Lung microvascular endothelial cell (primary cell): ENCODE results near the gene ZNF526. TPM values are rescaled to one million over a fixed set of nuclear protein-coding genes. Genes with fewer than 3 reads are reported as not detected.

ENCODE experiments used
- DNase-seq, 2 donors: peaks; one replicate each; pipeline versions ENCODE4 v3.0.0 to v3.0.0-alpha.2; 2010; ENCODE audit warnings: low read depth in 2 of 2
- total RNA-seq: library from RNA; depleted of rRNA; stranded (reverse); fragments of >200 nt; gene quantifications from 2 replicates; pipeline ENCODE4 v1.2.1, GENCODE V29; 2014

ZNF526 gene
- total RNA-seq, 1 donor from 2014 or later, result 6.5 TPM

DNA sequence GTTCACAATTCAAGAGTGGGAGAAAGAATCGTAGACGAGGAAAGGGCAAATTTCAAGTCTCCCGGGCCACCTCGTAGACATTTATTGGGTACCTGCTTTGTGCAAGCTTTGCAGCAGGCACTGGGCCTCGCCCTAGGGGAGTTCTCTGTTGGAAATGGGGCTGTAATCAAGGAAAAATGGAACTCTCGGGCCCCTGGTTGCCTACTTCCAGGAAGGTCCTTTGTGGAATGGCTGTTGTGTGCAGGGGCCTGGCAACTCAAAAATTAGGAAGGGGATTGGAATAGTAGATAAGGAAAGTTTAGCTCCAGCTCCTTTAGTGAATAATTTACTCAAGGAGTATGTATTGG, 612 bp downstream of the ZNF526 start:
- DNase-seq, result no peak

DNA sequence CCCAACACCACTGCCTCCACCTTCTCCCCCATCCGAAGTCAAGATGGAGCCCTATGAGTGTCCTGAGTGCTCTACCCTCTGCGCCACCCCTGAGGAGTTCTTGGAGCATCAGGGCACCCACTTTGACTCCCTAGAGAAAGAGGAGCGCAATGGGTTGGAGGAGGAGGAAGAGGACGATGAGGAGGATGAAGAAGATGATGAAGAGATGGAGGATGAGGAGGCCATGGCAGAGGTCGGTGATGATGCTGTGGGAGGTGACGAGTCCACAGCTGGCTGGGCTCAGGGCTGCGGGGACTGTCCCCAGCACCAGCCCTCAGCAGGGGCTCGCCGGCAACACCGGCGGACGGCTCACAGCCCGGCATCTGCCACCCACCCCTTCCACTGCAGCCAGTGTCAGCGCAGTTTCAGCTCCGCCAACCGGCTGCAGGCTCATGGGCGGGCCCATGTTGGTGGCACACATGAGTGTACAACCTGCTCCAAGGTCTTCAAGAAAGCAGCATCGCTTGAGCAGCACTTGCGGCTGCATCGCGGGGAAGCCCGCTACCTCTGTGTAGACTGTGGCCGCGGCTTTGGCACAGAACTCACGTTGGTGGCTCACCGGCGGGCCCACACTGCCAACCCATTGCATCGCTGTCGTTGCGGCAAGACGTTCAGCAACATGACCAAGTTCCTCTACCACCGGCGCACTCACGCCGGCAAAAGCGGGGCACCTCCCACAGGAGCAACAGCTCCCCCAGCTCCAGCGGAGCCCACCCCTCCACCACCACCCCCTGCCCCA, 5.0 kb downstream of the ZNF526 start:
- no peak for DNase-seq

DNA sequence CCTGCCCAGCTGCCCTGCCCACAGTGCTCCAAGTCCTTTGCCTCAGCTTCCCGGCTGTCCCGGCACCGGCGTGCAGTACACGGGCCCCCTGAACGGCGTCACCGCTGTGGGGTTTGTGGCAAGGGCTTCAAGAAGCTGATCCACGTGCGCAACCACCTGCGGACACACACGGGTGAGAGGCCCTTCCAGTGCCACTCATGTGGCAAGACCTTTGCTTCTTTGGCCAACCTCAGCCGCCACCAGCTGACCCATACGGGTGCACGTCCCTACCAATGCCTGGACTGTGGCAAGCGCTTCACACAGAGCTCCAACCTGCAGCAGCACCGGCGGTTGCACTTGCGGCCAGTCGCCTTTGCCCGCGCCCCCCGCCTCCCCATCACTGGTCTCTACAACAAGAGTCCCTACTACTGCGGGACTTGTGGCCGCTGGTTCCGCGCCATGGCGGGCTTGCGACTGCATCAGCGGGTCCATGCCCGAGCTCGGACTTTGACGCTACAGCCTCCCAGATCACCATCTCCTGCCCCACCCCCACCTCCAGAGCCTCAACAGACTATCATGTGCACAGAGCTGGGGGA, 5.7 kb downstream of the ZNF526 start:
- DNase-seq, result no peak

DNA sequence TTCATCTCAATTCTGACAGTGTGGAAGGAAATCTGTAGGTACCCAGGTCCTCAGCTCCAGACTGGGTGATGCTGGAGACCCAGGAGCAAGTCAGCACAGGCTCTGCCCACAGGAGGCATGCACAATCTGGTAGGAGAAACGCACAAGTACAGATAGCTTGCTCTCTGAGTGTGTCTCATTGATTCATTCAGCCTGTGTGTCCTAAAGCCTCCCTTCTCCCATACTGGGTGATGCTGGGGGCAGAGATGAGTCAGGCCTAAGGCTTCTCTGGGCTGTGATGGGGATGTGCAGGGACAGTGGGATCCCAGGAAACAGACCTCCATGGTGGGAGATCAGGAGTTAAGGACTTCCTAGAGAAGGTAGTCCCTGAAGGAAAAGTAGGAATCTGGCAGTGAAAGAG, 6.8 kb downstream of the ZNF526 start:
- DNase-seq, result no peak

DNA sequence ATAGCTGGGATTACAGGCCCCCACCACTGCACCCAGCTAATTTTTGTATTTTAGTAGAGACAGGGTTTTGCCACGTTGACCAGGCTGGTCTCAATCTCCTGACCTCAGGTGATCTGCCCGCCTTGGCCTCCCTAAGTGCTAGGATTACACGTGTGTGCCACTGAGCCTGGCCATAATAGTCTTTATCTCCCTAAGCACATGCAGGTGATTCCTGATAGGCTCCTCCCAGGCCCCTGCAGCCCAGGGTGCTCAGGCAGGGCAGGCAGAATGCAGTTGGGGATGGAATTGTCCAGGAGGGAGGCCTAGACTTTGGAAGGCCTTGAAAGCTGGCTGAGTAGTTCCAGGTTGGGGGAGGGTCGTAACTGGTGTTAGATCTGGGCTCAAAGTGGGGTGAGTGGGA, 8.5 kb downstream of the ZNF526 start:
- no peak for DNase-seq

DNA sequence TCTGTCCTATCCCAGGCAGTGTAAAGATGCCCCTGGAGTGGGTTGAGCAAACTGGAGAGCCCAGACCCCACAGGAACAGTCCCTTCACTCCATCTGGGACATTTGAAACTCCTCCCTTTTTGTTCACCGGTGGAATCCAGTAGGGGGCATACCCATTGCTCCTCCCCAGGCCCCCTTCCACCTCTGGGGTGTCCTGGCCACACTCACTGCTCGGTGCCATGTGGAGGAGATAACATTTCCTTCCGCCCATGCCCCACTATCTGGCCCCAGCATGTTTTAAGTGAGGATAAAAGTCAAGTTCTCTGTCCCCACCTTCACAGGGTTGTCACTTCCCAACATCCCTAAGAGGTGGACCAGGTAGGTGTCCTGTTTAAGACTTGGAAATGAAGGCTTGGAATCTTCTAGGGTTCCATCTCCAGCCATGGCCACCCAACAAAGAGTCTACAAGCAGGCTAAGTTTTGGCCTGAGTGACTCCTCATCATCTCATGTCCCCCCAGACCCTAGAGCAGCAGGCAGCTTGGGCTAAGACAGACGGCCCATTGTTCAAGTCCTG, 9.3 kb downstream of the ZNF526 start:
- DNase-seq, result no peak

DNA sequence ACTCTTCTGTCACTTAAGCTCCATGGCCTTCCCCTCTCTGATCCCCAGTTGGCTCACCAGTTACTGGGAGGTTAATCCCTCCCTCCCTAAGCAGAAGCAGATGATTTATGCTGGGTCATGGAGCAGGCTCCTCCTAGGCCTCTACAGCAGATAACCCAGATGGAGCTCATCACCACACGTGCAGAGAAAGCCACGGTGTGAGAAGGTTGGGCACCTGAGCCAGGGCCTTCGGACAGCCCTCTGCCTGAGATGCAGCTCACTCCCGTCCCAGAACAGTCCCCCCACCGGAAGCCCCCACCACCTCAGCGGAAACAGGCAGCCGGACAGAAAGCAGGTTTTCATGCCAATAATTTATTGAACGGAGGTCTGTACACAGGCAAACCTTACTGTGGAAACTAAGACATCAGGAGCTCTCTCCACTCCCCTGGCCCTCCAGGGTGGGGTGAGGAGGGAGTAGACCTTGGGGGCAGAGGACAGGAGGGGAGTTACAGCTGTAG, 9.8 kb downstream of the ZNF526 start:
- DNase-seq, result peak in 1 of 2 donors; percentile 65

DNA sequence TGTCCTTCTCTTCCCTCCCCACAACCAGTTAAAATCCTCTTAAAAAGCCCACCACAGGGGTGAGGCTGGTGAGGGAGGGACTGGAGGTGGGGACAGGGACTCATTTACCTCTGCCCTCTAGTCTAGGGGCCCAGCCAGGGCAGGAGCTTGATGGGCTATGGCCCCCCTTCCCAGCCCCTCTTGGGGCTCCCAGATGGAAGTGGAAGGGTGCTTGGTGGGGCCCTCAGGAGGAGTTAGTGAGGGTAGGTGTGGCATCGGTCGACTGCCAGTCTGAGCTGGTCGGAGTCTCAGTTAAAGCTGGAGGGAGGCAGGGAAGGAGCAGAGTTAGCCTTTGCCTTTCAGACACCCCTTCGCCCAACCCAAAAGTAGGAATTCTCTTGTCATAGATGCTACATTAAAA, 10.5 kb downstream of the ZNF526 start:
- DNase-seq, result no peak

DNA sequence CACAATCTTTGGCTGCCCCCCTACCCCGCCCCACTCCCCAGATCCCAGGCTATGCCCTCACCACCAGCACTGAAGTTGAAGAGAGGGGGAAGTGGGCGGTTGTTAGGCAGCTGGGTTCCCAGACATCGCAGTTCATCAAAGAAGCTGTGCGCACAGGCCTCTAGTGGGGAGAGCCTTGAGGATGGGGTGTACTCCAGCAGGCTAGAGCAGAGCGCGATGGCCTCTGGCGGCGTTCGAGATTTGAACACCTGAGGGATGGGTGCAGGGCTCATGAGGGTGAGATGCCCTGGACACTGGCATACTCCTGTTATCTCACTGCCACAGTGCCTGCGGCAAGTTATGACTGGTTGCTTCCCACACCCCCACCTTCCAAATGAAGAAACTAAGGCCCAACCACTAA, 12.3 kb downstream of the ZNF526 start:
- no peak for DNase-seq

DNA sequence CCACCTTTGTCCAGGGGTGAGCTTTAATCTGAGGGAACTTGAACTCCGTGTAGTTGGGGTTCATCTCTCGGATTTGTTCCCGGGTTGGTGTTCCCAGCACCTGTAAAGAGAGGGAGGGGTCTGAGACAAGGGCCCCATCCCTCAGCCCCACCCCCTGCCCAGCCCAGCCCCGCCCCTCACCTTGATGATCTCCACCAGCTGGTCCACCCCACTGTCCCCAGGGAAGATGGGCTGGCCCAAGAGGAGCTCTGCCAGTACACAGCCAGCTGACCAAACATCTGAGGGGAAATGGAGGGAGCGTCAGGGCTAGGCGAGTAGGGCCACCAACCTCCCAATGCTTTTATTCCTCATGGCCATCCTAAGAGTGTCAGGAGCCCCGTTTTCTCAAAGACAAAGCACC, 13.0 kb downstream of the ZNF526 start:
- no peak for DNase-seq

DNA sequence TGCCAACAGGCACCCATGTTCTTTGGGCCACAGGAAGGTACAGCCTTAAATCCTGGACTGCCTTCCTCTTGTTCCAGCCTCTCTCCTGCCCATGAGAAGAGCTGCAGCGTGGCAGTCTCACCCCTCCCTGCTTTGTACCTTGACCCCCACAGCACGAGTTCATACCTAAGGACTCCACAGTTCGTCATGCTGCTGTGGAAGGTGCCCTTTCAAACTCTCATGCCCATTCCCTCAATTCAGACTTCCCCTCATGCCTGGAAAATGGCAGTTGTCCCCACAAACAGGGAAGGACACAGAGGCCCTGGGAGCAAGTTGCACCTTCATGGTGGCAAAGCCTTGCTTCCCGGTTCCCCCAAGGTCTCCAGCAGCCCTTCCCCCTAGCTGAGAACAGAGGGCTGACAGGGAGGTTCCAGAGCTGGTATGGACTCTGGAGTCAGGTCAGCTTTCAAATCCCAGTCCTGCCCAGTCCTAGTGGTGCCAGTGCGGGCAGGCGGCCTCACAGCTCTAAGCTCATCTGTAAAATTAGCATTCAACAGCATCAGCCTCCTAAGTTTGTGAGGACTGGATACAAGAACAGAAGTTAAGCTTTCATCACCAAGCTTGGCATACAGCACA, 13.7 kb downstream of the ZNF526 start:
- no peak for DNase-seq

DNA sequence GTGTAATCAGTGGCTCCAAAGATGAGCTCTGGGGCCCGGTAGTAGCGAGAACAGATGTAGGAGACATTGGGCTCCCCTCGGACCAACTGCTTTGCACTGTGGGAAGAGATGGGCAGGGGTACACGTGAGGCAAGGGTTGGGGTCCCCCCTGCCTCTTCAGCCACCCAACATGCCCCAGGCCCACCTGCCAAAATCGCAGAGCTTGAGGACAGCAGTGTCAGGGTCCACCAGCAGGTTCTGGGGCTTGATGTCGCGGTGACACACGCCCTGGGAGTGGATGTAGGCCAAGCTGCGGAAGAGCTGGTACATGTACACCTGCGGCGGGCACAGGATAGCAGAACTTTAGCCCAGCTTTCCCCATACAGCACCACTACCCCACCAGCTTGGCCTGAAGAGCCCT, 14.3 kb downstream of the ZNF526 start:
- no peak for DNase-seq

DNA sequence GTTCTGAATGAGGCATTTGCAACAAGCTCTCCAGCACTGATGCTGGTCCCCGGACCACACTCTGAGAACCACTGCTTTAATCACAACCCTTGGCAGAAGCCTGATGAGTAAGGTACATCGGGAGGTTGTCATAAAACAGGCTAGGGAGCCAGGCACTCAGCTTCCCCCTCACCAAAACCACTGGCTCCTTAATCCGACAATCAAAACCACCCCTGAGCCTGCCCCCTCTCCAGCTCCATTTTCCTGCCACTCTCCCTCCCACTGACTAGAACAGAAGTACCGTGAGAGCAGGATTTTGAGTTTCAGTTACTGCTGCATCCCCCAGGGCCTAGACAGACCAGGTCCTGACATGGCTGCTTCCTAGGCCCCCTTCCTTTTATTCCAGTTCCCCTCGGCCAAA, 15.1 kb downstream of the ZNF526 start:
- DNase-seq, result no peak

DNA sequence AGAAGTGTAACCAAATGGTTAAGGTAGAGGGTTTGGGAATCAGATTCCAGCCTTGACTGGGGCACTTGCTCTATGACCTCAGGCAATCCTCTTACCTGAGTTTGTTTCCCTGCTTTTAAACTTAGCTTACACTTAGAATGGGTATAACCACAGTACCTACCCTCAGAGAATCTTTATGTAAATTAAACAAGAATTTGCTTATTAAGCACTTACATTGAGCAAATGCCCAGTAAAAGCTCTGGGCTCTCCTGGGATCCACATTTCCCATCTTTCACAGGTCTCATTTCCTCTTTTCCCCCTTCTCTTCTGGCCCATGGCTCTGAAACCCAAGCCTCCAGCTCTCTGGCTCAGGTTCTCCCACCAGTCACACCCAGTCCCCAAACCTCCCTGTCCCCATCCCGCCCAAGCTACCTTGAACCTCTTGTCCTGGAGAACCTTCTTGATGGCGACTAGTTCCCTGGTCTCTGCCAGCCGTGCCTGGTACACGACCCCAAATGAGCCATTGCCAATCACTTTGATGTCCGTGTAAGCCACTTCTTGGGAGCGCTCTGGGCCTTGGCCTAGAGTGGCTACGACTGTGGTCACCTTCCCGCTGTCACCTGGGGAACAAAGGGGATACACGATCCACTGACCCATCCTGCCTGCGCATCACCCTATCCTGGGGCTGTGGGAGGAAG, 19.6 kb downstream of the ZNF526 start:
- DNase-seq, result no peak

DNA sequence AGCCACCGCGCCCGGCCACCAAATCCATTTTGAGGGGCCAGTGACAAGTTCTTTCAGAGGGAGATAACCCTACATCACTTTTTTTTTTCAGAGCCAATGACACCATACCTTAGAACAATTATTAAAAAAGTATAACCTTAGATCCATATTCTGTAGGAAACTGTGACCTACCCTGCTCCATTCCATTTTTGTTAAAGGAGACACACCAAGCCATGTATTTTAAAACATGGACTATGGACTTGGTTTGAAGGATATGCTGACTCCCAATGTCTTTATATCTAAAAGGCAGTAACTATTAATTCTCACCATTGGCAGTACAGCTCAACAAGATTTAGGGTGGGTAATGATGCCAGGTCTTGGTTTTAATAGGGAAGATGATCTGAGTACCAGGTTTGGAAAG, 21.2 kb downstream of the ZNF526 start:
- no peak for DNase-seq

DNA sequence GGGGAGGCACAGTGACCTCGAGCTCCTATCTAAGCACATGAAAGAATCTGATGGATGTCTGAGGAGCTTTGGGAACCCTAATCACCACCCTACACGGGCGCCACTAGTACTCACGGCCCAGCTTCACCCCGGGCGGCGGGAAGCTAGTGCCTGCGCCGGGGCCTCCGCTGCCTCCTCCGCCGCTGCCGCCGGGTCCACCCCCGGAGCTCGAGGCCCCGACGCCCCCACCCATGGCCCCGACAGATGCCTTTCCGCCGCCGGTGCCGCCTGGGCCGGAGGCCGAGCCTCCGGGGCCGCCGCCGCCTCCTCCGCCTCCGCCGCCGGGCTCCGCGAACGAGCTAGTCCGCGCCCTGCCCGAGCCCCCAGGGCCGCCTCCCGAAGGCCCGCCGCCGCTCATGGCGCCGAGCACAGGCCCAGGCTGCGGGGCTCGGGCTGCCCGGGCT, 22.0 kb downstream of the ZNF526 start:
- peak; percentile 23 to 28 for DNase-seq

DNA sequence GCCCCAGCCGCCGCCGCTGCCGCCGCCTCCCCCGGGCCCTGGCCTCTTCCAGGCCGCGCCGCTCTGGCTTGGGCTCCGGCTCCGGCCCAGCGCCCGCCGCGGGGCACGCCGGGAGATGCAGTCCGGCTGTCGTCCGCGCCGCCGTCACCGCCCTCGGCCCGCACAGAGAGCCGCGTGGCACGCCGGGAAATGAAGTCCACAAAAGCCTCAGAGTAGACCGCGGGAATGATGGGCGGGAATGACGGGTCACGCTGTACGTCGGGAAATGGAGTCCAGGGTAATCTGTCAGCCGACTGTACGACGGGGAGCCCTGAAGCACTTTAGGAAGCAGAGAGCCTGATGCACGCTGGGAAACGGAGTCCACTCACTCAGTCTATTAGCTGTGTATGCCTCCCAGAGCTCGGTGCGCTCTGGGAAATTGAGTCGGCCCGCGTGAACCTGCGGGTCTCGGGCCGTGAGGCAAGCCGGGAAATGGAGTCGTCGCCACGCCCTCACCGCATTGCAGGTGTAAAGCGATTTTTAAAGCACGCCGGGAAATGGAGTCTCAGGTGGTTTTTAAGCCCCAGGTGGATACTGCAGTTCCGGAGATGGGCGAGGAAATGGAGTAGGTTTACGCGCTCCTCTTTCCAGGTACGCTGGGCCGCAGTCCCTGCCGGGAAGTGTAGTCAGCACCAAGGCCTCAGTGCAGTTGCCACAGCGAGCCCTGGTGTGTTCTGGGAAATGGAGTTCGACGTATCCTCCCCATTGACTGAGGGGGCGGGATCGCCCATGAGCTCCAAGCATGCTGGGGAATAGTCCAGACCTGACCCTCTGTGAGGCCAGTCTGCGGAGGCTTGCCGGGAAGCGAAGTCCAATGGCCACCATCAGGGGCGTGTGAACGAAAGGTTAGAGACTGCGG, 22.6 kb downstream of the ZNF526 start, which contains the start of gene GSK3A:
Gene GSK3A (minus strand): TSS at position 91 of the 898 bp plus-strand sequence. CDS start 137 bp downstream, outside the sequence.
- DNase-seq, result peak; percentile 100

DNA sequence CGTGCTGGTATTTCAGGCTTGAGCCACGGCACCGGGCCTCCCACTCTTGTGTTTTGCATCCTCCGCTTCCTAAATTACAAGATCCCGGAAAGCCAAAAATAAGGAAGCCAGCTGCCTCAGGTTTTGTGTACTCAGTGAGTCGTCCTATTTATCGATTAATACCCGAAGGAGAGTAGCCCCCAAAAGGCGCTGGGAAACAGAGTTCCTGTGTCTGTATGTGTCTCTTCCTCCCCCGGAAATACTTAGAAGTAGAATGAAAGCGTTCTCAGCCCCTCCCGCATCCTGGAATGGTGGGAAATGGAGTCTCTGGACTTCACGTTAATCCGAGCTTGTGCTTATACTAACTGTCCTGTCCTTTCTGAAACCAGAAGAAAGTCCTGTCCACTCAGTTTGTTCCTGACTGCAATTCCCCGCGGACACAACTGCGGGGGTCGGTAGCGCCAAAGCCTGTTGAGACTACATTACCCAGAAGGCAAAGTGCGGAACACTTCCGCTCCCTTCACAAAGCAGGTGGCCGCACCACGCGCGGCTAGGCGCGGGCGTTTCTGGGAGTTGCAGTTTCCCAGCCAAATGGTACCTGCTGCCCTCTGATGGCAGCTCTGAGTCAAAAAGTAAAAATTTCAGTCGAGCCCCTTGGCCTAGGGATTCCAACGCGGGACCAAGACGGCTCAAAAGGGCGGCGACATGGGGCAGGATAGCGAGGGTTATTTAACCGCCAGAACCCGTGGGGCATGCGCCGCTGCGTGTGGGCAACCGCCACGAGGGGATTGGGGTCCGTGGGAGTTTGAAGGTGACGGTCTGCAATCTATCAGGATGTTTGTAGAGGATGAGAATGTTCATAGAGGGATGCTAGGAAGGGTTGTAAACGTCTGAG, 24.5 kb downstream of the ZNF526 start:
- peak; percentile 93 to 95 for DNase-seq

DNA sequence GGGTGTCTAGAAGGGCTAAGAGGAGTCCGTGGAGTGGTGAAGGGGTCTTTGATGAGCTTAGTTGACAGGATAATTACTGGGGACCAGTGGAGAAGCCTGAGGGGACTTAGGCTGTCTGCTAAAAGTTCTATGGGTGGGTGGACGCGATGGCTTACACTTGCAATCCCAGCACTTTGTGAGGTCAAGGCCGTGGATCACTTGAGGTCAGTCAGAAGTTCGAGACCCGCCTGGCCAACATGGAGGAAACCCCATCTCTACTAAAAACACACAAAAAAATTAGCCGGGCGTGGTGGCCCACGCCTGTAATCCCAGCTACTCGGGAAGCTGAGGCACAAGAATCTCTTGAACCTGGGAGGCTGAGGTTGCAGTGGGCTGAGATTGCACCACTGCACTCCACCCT, 25.1 kb downstream of the ZNF526 start:
- DNase-seq, result no peak
